GM18520 (cell line): Measurements from ENCODE around the gene TUBA4A.
"Not testable (repeated sequence)": the region's sequence is repeated elsewhere in the genome, so short reads cannot be mapped to it uniquely, and the experiment has no call there.

ENCODE experiments used
- ATAC-seq: cut with Tn5 transposase; IDR thresholded peaks from one replicate; pipeline ENCODE4 v1.9.1; 2021; ENCODE audit not compliant: unreplicated experiment

TUBA4A gene

GRCh38 chr2:219287116-219287440, 33.4 kb upstream of the TUBA4A start:
- not testable (repeated sequence) for ATAC-seq

- ATAC-seq: no peak
Observed at GRCh38 chr2:219286436-219287115, 32.9 kb upstream of the TUBA4A start.

- no peak for ATAC-seq
Observed at GRCh38 chr2:219285894-219286425, 32.2 kb upstream of the TUBA4A start.

GRCh38 chr2:219285373-219285735, 31.6 kb upstream of the TUBA4A start:
- no peak for ATAC-seq

- ATAC-seq: no peak
Observed at GRCh38 chr2:219284501-219285372, 31.0 kb upstream of the TUBA4A start.

GRCh38 chr2:219282943-219283581, 29.3 kb upstream of the TUBA4A start:
- no peak for ATAC-seq

- no peak for ATAC-seq
Observed at GRCh38 chr2:219282375-219282774, 28.7 kb upstream of the TUBA4A start.

- no peak for ATAC-seq
Observed at GRCh38 chr2:219281588-219281987, 27.9 kb upstream of the TUBA4A start.

GRCh38 chr2:219280651-219281050, 26.9 kb upstream of the TUBA4A start:
- no peak for ATAC-seq

- ATAC-seq: no peak
Observed at GRCh38 chr2:219279916-219280516, 26.3 kb upstream of the TUBA4A start.

- peak; percentile 75 for ATAC-seq
Observed at GRCh38 chr2:219279151-219279915, 25.6 kb upstream of the TUBA4A start, which contains the start of gene DNAJB2. Gene DNAJB2 (plus strand): TSS chr2:219279366. CDS start chr2:219279834, 468 bp downstream.

- ATAC-seq: peak; percentile 0
Observed at GRCh38 chr2:219278655-219279150, 25.0 kb upstream of the TUBA4A start.

- peak; percentile 12 for ATAC-seq
Observed at GRCh38 chr2:219277703-219278654, 24.3 kb upstream of the TUBA4A start.

- no peak for ATAC-seq
Observed at GRCh38 chr2:219274361-219274921, 20.7 kb upstream of the TUBA4A start.

- ATAC-seq: no peak
Observed at GRCh38 chr2:219273937-219274336, 20.2 kb upstream of the TUBA4A start.

GRCh38 chr2:219272995-219273394, 19.3 kb upstream of the TUBA4A start:
- ATAC-seq: no peak

GRCh38 chr2:219272356-219272755, 18.6 kb upstream of the TUBA4A start:
- no peak for ATAC-seq

GRCh38 chr2:219271021-219271420, 17.3 kb upstream of the TUBA4A start:
- no peak for ATAC-seq

- ATAC-seq: no peak
Observed at GRCh38 chr2:219270055-219270372, 16.3 kb upstream of the TUBA4A start.
